DND-41 (cell line): Measurements from ENCODE around the gene REM2.

Experiments used
- ATAC-seq: fragments of 200-7000 bp; cut with Tn5 transposase; 3 replicates; pipeline ENCODE4 v1.9.1; 2021; ENCODE audit warnings: low read depth; ENCODE audit not compliant: insufficient read depth
- DNase-seq: peaks from one replicate; pipeline ENCODE4 v3.0.0-alpha.2; 2020
- H2AFZ ChIP-seq: 2 replicates; pipeline ENCODE4 v1.6.0; 2012; ENCODE audit warnings: low read depth, low read length
- H3K27ac ChIP-seq: 2 replicates; pipeline ENCODE4 v1.5.1; 2012; ENCODE audit warnings: low read length, inconsistent platforms
- H3K27me3 ChIP-seq: fragments of 200-600 bp; sonication (generic); 2 replicates; pipeline ENCODE4 v1.6.0; 2012; ENCODE audit warnings: low read length, mild to moderate bottlenecking, inconsistent platforms; ENCODE audit not compliant: insufficient read depth, poor library complexity
- H3K36me3 ChIP-seq: 2 replicates; pipeline ENCODE4 v1.5.1; 2012; ENCODE audit warnings: low read length, inconsistent platforms; ENCODE audit not compliant: insufficient read depth
- H3K4me1 ChIP-seq: 2 replicates; pipeline ENCODE4 v1.5.1; 2012; ENCODE audit warnings: mild to moderate bottlenecking, low read length; ENCODE audit not compliant: insufficient read depth
- H3K4me2 ChIP-seq: 2 replicates; pipeline ENCODE4 v1.6.0; 2012; ENCODE audit warnings: mild to moderate bottlenecking, moderate library complexity, low read length, inconsistent platforms; ENCODE audit not compliant: insufficient read depth
- H3K4me3 ChIP-seq, 2 experiments: fragments of 200-600 bp in 1 of 2; shearing (Covaris generic) in 1 of 2; 2 replicates each; pipeline ENCODE4 v1.5.1; 2012 to 2016; ENCODE audit warnings: inconsistent platforms in 2 of 2, low read length in 2 of 2, mild to moderate bottlenecking in 2 of 2, low read depth in 1 of 2, moderate library complexity in 1 of 2
- H3K79me2 ChIP-seq: 2 replicates; pipeline ENCODE4 v1.6.0; 2012; ENCODE audit warnings: low read length, inconsistent platforms; ENCODE audit not compliant: insufficient read depth
- H3K9ac ChIP-seq: 2 replicates; pipeline ENCODE4 v1.6.0; 2012; ENCODE audit warnings: low read depth, mild to moderate bottlenecking, inconsistent platforms, low read length, moderate library complexity
- H3K9me3 ChIP-seq: 2 replicates; pipeline ENCODE4 v1.5.1; 2012; ENCODE audit warnings: low read length, moderate library complexity, mild to moderate bottlenecking, inconsistent platforms; ENCODE audit not compliant: insufficient read depth, severe bottlenecking
- H4K20me1 ChIP-seq: 2 replicates; pipeline ENCODE4 v1.6.0; 2012; ENCODE audit warnings: low read length; ENCODE audit not compliant: insufficient read depth
- CTCF ChIP-seq: IDR thresholded peaks from 2 replicates; pipeline ENCODE4 v1.5.1; 2012; ENCODE audit warnings: borderline replicate concordance, low read length, moderate library complexity, mild to moderate bottlenecking; ENCODE audit not compliant: poor library complexity, severe bottlenecking; ENCODE audit errors: extremely low read depth
- EZH2 ChIP-seq: IDR thresholded peaks from 3 replicates; pipeline ENCODE4 v1.6.1; 2012; ENCODE audit warnings: borderline replicate concordance, low read depth, mild to moderate bottlenecking, moderate library complexity, low read length, inconsistent platforms; ENCODE audit not compliant: severe bottlenecking

The REM2 gene

GRCh38 chr14:22842211-22843122 is 40.6 kb upstream of the REM2 start:
- no peak for ATAC-seq
- no peak overlapping the region for H3K4me3 ChIP-seq
- H3K9me3 ChIP-seq: no peaks in the 10 kb centered on the region
- TF ChIP-seq EZH2 (no peak), CTCF (no peak)
- no peak overlapping the region for H3K4me2 ChIP-seq
- peaks cover 13% of the 10 kb centered on the region for H3K27me3 ChIP-seq
- no peak overlapping the region for H3K27ac ChIP-seq
- H4K20me1 ChIP-seq: no peaks in the 10 kb centered on the region; the same call in 1 of the 2 replicates
- H3K4me1 ChIP-seq: no peaks in the 10 kb centered on the region
- DNase-seq: no peak
- no peaks in the 10 kb centered on the region for H3K36me3 ChIP-seq
- no peak overlapping the region for H2AFZ ChIP-seq
- H3K9ac ChIP-seq: no peak overlapping the region
- no peaks in the 10 kb centered on the region for H3K79me2 ChIP-seq

- Histone ChIP-seq H3K9me3 (no peaks in the 10 kb centered on the region), H3K27ac (no peak overlapping the region), H3K36me3 (no peaks in the 10 kb centered on the region), H2AFZ (no peak overlapping the region), H3K4me2 (no peak overlapping the region), H3K9ac (no peak overlapping the region), H3K4me3 (no peak overlapping the region), H3K4me1 (no peaks in the 10 kb centered on the region), H4K20me1 (no peaks in the 10 kb centered on the region; the same call in 1 of the 2 replicates), H3K27me3 (peaks cover 13% of the 10 kb centered on the region), H3K79me2 (no peaks in the 10 kb centered on the region)
- DNase-seq: no peak
- no peak for TF ChIP-seq CTCF
- TF ChIP-seq EZH2: no peak
- ATAC-seq: no peak
Observed at GRCh38 chr14:22843123-22843925, 39.7 kb upstream of the REM2 start.

- H3K27ac ChIP-seq: no peak overlapping the region
- peaks cover 20% of the 10 kb centered on the region for H3K27me3 ChIP-seq
- TF ChIP-seq CTCF (no peak), EZH2 (no peak)
- H3K36me3 ChIP-seq: no peaks in the 10 kb centered on the region
- ATAC-seq (no peak), DNase-seq (no peak)
- no peaks in the 10 kb centered on the region for H3K9me3 ChIP-seq
- no peak overlapping the region for H3K4me3 ChIP-seq
- H3K9ac ChIP-seq: no peak overlapping the region
- H3K4me1 ChIP-seq: no peaks in the 10 kb centered on the region
- no peak overlapping the region for H3K4me2 ChIP-seq
- H4K20me1 ChIP-seq: peaks cover 3% of the 10 kb centered on the region
- H2AFZ ChIP-seq: no peak overlapping the region
- H3K79me2 ChIP-seq: no peaks in the 10 kb centered on the region
Observed at GRCh38 chr14:22844221-22845102, 38.6 kb upstream of the REM2 start.
